SK-N-DZ (cell line): ENCODE results near the gene PDXK.

ENCODE experiments used
- DNase-seq: peaks from one replicate; pipeline ENCODE4 v3.0.0-alpha.2; 2015; ENCODE audit warnings: low spot score

PDXK gene

GRCh38 chr21:43723648-43724047, 4.7 kb downstream of the PDXK start:
- DNase-seq: no peak

- no peak for DNase-seq
Observed at GRCh38 chr21:43726686-43727518, 8.0 kb downstream of the PDXK start.

GRCh38 chr21:43727519-43728153, 8.7 kb downstream of the PDXK start:
- no peak for DNase-seq

- no peak for DNase-seq
Observed at GRCh38 chr21:43728154-43728466, 9.2 kb downstream of the PDXK start.

GRCh38 chr21:43728467-43729390, 9.8 kb downstream of the PDXK start:
- DNase-seq: peak; percentile 89

GRCh38 chr21:43731476-43731875, 12.5 kb downstream of the PDXK start:
- DNase-seq: no peak

- no peak for DNase-seq
Observed at GRCh38 chr21:43731891-43732711, 13.2 kb downstream of the PDXK start.

- DNase-seq: no peak
Observed at GRCh38 chr21:43733060-43733459, 14.1 kb downstream of the PDXK start.

- DNase-seq: no peak
Observed at GRCh38 chr21:43733529-43734071, 14.7 kb downstream of the PDXK start.

- DNase-seq: no peak
Observed at GRCh38 chr21:43734131-43734927, 15.4 kb downstream of the PDXK start.

- DNase-seq: no peak
Observed at GRCh38 chr21:43734928-43735229, 15.9 kb downstream of the PDXK start.

- DNase-seq: no peak
Observed at GRCh38 chr21:43735236-43736091, 16.5 kb downstream of the PDXK start.

GRCh38 chr21:43736224-43736883, 17.4 kb downstream of the PDXK start:
- no peak for DNase-seq

GRCh38 chr21:43737158-43737950, 18.4 kb downstream of the PDXK start:
- DNase-seq: no peak

- DNase-seq: no peak
Observed at GRCh38 chr21:43739621-43740435, 20.9 kb downstream of the PDXK start.

- no peak for DNase-seq
Observed at GRCh38 chr21:43740497-43741156, 21.7 kb downstream of the PDXK start.
